H1 (cell line): ENCODE measurements around the gene PKN1. TPM values are rescaled to one million over a fixed set of nuclear protein-coding genes. Genes with fewer than 3 reads are reported as not detected.

Experiments used
- CTCF ChIA-PET: fragments of 300-600 bp; sonication (Branson Sonifier 250); formaldehyde crosslinking; loops from one replicate; lab custom pipeline; 2021; ENCODE audit not compliant: partially characterized antibody; lab: Charles Lee
- POLR2A ChIA-PET: fragments of 300-600 bp; sonication (Branson Sonifier 250); formaldehyde crosslinking; loops from one replicate; lab custom pipeline; 2021; ENCODE audit warnings: inconsistent platforms; ENCODE audit not compliant: partially characterized antibody; lab: Charles Lee
- DNase-seq, 2 experiments: peaks; one replicate each; pipeline versions ENCODE4 v3.0.0 to v3.0.0-alpha.2; 2010 to 2022; ENCODE audit warnings: low spot score in 2 of 2, low read depth in 1 of 2, mixed read lengths in 1 of 2
- FAIRE-seq: peaks from 2 replicates; lab custom pipeline; 2011; peaks lifted over from hg19 to GRCh38; lab: Jason Lieb, UNC
- H2AFZ ChIP-seq: 2 replicates; pipeline ENCODE4 v1.8.1; 2012; ENCODE audit warnings: low read length, inconsistent platforms
- H2AK5ac ChIP-seq: 2 replicates; pipeline ENCODE4 v1.6.1; 2013; ENCODE audit warnings: low read depth, low read length
- H2BK120ac ChIP-seq: replicated peaks from 2 replicates; pipeline ENCODE3; 2013; ENCODE audit warnings: low read depth, low read length, inconsistent platforms
- H2BK12ac ChIP-seq: 2 replicates; pipeline ENCODE4 v1.6.1; 2013; ENCODE audit warnings: low read depth, low read length
- H2BK15ac ChIP-seq: 2 replicates; pipeline ENCODE4 v1.6.1; 2013; ENCODE audit warnings: low read length
- H2BK20ac ChIP-seq: 2 replicates; pipeline ENCODE4 v1.6.1; 2013; ENCODE audit warnings: low read length
- H2BK5ac ChIP-seq: 2 replicates; pipeline ENCODE4 v1.6.1; 2013; ENCODE audit warnings: low read depth, low read length
- H3K14ac ChIP-seq: 2 replicates; pipeline ENCODE4 v1.6.1; 2013; ENCODE audit warnings: inconsistent platforms; ENCODE audit not compliant: insufficient read length
- H3K18ac ChIP-seq: 2 replicates; pipeline ENCODE4 v1.6.1; 2013; ENCODE audit warnings: low read length; ENCODE audit errors: extremely low read depth
- H3K23ac ChIP-seq: 2 replicates; pipeline ENCODE4 v1.6.1; 2013; ENCODE audit warnings: inconsistent platforms; ENCODE audit not compliant: insufficient read length
- H3K23me2 ChIP-seq: 2 replicates; pipeline ENCODE4 v1.6.1; 2013; ENCODE audit warnings: low read depth, low read length
- H3K27ac ChIP-seq: 2 replicates; pipeline ENCODE4 v1.6.1; 2011; ENCODE audit warnings: low read depth, low read length, inconsistent platforms
- H3K27me3 ChIP-seq, 4 experiments: replicated peaks in 1 of 4; 1 replicate in 1 of 4; 2 replicates in 3 of 4; pipeline versions ENCODE4 v1.6.1 to v1.8.1; 2011 to 2013; ENCODE audit warnings: low read length in 3 of 4, mild to moderate bottlenecking in 3 of 4, inconsistent platforms in 2 of 4, mixed read lengths in 2 of 4, moderate library complexity in 1 of 4; ENCODE audit not compliant: control insufficient read depth in 3 of 4, insufficient read depth in 3 of 4; ENCODE audit errors: extremely low read depth in 1 of 4
- H3K36me3 ChIP-seq, 4 experiments: 2 replicates each; pipeline versions ENCODE4 v1.6.1 to v1.8.1; 2011 to 2013; ENCODE audit warnings: mild to moderate bottlenecking in 4 of 4, low read length in 3 of 4, moderate library complexity in 2 of 4, control low read depth in 1 of 4, inconsistent platforms in 1 of 4; ENCODE audit not compliant: insufficient read depth in 4 of 4, control insufficient read depth in 2 of 4
- H3K4ac ChIP-seq: replicated peaks from 2 replicates; pipeline ENCODE3; 2013; ENCODE audit warnings: low read length, low read depth, mixed read lengths, inconsistent platforms; ENCODE audit not compliant: insufficient read length
- H3K4me1 ChIP-seq, 4 experiments: replicated peaks in 1 of 4; 1 replicate in 1 of 4; 2 replicates in 3 of 4; pipeline versions ENCODE4 v1.6.1 to v1.8.1; 2011 to 2013; ENCODE audit warnings: low read length in 3 of 4, inconsistent platforms in 2 of 4, mixed read lengths in 1 of 4; ENCODE audit not compliant: insufficient read depth in 4 of 4, control insufficient read depth in 3 of 4
- H3K4me2 ChIP-seq, 2 experiments: 2 replicates each; pipeline versions ENCODE4 v1.6.1 to v1.8.1; 2011 to 2013; ENCODE audit warnings: low read depth in 2 of 2, low read length in 2 of 2, control low read depth in 1 of 2, inconsistent platforms in 1 of 2, mild to moderate bottlenecking in 1 of 2; ENCODE audit not compliant: insufficient read depth in 1 of 2
- H3K4me3 ChIP-seq, 4 experiments: fragments of 200-600, 300-600 bp in 1 of 4; sonication (generic), shearing (Covaris generic), sonication (Bioruptor Twin) in 1 of 4; 2 replicates each; pipeline versions ENCODE4 v1.5.1 to v1.8.1; 2011 to 2016; ENCODE audit warnings: low read length in 4 of 4, low read depth in 3 of 4, control low read depth in 2 of 4, inconsistent platforms in 2 of 4, mild to moderate bottlenecking in 2 of 4, mixed read lengths in 1 of 4, moderate library complexity in 1 of 4; ENCODE audit not compliant: insufficient read depth in 2 of 4; ENCODE audit errors: extremely low read depth in 1 of 4
- H3K56ac ChIP-seq: replicated peaks from 2 replicates; pipeline ENCODE3; 2013; ENCODE audit warnings: low read depth, mild to moderate bottlenecking, mixed read lengths, low read length, inconsistent platforms; ENCODE audit not compliant: insufficient read length
- H3K79me1 ChIP-seq: 2 replicates; pipeline ENCODE4 v1.6.1; 2013; ENCODE audit warnings: low read depth, low read length, control low read depth
- H3K79me2 ChIP-seq, 2 experiments: 2 replicates each; pipeline versions ENCODE4 v1.6.1 to v1.8.1; 2012 to 2013; ENCODE audit warnings: low read length in 2 of 2, mild to moderate bottlenecking in 2 of 2, inconsistent platforms in 1 of 2; ENCODE audit not compliant: insufficient read depth in 2 of 2, control insufficient read depth in 1 of 2
- H3K9ac ChIP-seq, 4 experiments: replicated peaks in 1 of 4; 1 replicate in 1 of 4; 2 replicates in 3 of 4; pipeline versions ENCODE4 v1.6.1 to v1.8.1; 2011 to 2013; ENCODE audit warnings: low read depth in 3 of 4, low read length in 3 of 4, control low read depth in 2 of 4, mild to moderate bottlenecking in 2 of 4, moderate library complexity in 2 of 4, inconsistent platforms in 1 of 4; ENCODE audit errors: extremely low read depth in 1 of 4
- H3K9me3 ChIP-seq, 2 experiments: 2 replicates each; pipeline versions ENCODE4 v1.6.1 to v1.8.1; 2012 to 2013; ENCODE audit warnings: mild to moderate bottlenecking in 2 of 2, moderate library complexity in 2 of 2, control low read depth in 1 of 2, inconsistent platforms in 1 of 2, low read depth in 1 of 2, low read length in 1 of 2, mixed read lengths in 1 of 2; ENCODE audit not compliant: insufficient read depth in 2 of 2
- H4K20me1 ChIP-seq, 2 experiments: replicated peaks in 1 of 2; 2 replicates each; pipeline versions ENCODE3 to v1.8.1; 2011 to 2013; ENCODE audit warnings: inconsistent platforms in 2 of 2, low read length in 2 of 2, mild to moderate bottlenecking in 1 of 2; ENCODE audit not compliant: insufficient read depth in 2 of 2, control insufficient read depth in 1 of 2
- H4K5ac ChIP-seq: 2 replicates; pipeline ENCODE4 v1.6.1; 2013; ENCODE audit warnings: low read length, low read depth, mixed read lengths, inconsistent platforms; ENCODE audit not compliant: insufficient read length
- H4K8ac ChIP-seq: 2 replicates; pipeline ENCODE4 v1.8.0; 2013; ENCODE audit warnings: mild to moderate bottlenecking, moderate library complexity, low read length, inconsistent platforms; ENCODE audit not compliant: insufficient read depth; ENCODE audit errors: extremely low read depth
- H4K91ac ChIP-seq: replicated peaks from 2 replicates; pipeline ENCODE3; 2013; ENCODE audit warnings: low read length, mixed read lengths, inconsistent platforms; ENCODE audit not compliant: insufficient read length
- ASH2L ChIP-seq: fragments of 200-600, 300-600 bp; sonication (generic); IDR thresholded peaks from one replicate; pipeline ENCODE4 v1.7.1; 2017; ENCODE audit warnings: low read length
- SIN3A ChIP-seq, 2 experiments: IDR thresholded peaks in 1 of 2; conservative IDR thresholded peaks in 1 of 2; 2 replicates each; pipeline ENCODE4 v1.6.1; 2011 to 2012; ENCODE audit warnings: low read length in 2 of 2, improper control_type of control experiment in 1 of 2, low read depth in 1 of 2, mild to moderate bottlenecking in 1 of 2
- TEAD4 ChIP-seq: IDR thresholded peaks from 2 replicates; pipeline ENCODE4 v1.6.1; 2012; ENCODE audit warnings: low read depth, low read length, inconsistent platforms, mixed read lengths
- WGBS, 2 experiments: shearing (Covaris generic) in 1 of 2; methylation state at CpG; one replicate each; pipeline versions ENCODE4 v1.1.6 to v1.1.7; 2013 to 2015; ENCODE audit warnings: low lambda C conversion rate in 2 of 2, mixed read lengths in 2 of 2, inconsistent platforms in 1 of 2, low coverage in 1 of 2, missing lambda C conversion rate in 1 of 2; ENCODE audit not compliant: insufficient replicate concordance in 2 of 2, insufficient coverage in 1 of 2, insufficient read length in 1 of 2; ENCODE audit errors: extremely low coverage in 1 of 2, missing lambda C conversion rate in 1 of 2; 5-methylcytosine and 5-hydroxymethylcytosine counted together
- polyA plus RNA-seq, 7 experiments: library from polyadenylated mRNA; depleted of rRNA in 3 of 7; stranded (reverse) in 5 of 7; unstranded in 2 of 7; fragments of >200 nt in 5 of 7; fragments of 200-250 nt in 2 of 7; gene quantifications; 1 replicate in 5 of 7; 2 replicates in 1 of 7; 4 replicates in 1 of 7; pipeline versions ENCODE4 v1.2.1 to v1.2.3, GENCODE V29; 2011 to 2013; ENCODE audit warnings: missing spikeins in 2 of 7, mixed read lengths in 2 of 7
- total RNA-seq: library from RNA; stranded (reverse); fragmentation: NEBNext Ultra II Directional; extraction: Animal tissue kit (Norgen Biotek cat#: 25700); gene quantifications from 2 replicates; pipeline ENCODE4 v1.2.1, GENCODE V29; 2021

PKN1 gene
- total and polyA plus RNA-seq, 2 of the 8 experiments (the other 6 are each of a cell fraction or from before 2014, with no cell fraction given): 65.2 to 162 TPM

GRCh38 chr19:14517446-14517839 lies 84.3 kb downstream of the PKN1 start:
- Histone ChIP-seq H3K14ac (peak overlapping the region; percentile 82), H3K9me3 (no peaks in the 10 kb centered on the region), H4K5ac (no peak overlapping the region), H2BK5ac (no peak overlapping the region), H3K23ac (no peak overlapping the region), H2BK12ac (no peak overlapping the region), H3K9ac (peak overlapping the region in 3 of 4 experiments; percentile 56 to 64 (median 60); a peak in 5 of 7 replicates), H3K27ac (no peak overlapping the region), H2AK5ac (no peak overlapping the region), H3K36me3 (peaks cover 10 to 28% (median 17%) of the 10 kb centered on the region in 4 experiments), H3K79me2 (peaks cover 7 to 24% of the 10 kb centered on the region in 2 experiments; a peak in 3 of 4 replicates), H2AFZ (no peak overlapping the region), H2BK120ac (no peak overlapping the region), H3K18ac (no peak overlapping the region), H3K23me2 (peaks cover 3% of the 10 kb centered on the region; the same call in 1 of the 2 replicates), H4K91ac (no peak overlapping the region), H3K4ac (no peak overlapping the region), H4K8ac (peak overlapping the region; percentile 53; the same call in 1 of the 2 replicates), H3K56ac (peak overlapping the region; percentile 56), H3K27me3 (no peaks in the 10 kb centered on the region), H2BK15ac (no peak overlapping the region), H4K20me1 (peaks cover 7 to 24% of the 10 kb centered on the region in 2 experiments), H3K79me1 (peaks cover 14% of the 10 kb centered on the region), H2BK20ac (no peak overlapping the region), H3K4me3 (peak overlapping the region; percentile 76 to 95 (median 88)), H3K4me1 (peaks cover 0 to 8% (median 4%) of the 10 kb centered on the region in 4 experiments; a peak in 3 of 7 replicates), H3K4me2 (peak overlapping the region; percentile 78 to 96)
- TF ChIP-seq ASH2L (peak; percentile 3), SIN3A (conservative IDR thresholded peaks at IDR 0.05 in 1 of 2, IDR thresholded peaks at IDR 0.05 in 1 of 2; ENCODE audit: low read depth in 1 of 2, low read length in 2 of 2) (peak in 1 of 2 experiments; percentile 55; a peak in 1 of 4 replicates), TEAD4 (no peak)
- CTCF ChIA-PET: interaction anchor here (0.7 to 1.8 kb wide), 5 partner anchors 13 to 106 kb away, joined by 3 to 6 read pairs (median 5); no protein-coding TSS in a partner anchor
- POLR2A ChIA-PET: interaction anchor here (0.7 to 3.8 kb wide), 13 partner anchors 12 to 1359 kb away, joined by 3 to 30 read pairs (median 5); partner anchors contain the start of genes GIPC1 and TECR
- DNase-seq (no peak), FAIRE-seq (no peak)
- WGBS, 2 experiments: 1% methylated on average over 10 of the region's 32 CpGs; no CpG with 5 or more reads in 1 of the 2 experiments
